Smooth muscle cell of the brain vasculature (primary cell): ENCODE results near the gene KSR2.

Experiments used
- DNase-seq: peaks from one replicate; pipeline ENCODE4 v3.0.0-alpha.2; 2012; ENCODE audit warnings: low read depth, low spot score

The KSR2 gene

DNA sequence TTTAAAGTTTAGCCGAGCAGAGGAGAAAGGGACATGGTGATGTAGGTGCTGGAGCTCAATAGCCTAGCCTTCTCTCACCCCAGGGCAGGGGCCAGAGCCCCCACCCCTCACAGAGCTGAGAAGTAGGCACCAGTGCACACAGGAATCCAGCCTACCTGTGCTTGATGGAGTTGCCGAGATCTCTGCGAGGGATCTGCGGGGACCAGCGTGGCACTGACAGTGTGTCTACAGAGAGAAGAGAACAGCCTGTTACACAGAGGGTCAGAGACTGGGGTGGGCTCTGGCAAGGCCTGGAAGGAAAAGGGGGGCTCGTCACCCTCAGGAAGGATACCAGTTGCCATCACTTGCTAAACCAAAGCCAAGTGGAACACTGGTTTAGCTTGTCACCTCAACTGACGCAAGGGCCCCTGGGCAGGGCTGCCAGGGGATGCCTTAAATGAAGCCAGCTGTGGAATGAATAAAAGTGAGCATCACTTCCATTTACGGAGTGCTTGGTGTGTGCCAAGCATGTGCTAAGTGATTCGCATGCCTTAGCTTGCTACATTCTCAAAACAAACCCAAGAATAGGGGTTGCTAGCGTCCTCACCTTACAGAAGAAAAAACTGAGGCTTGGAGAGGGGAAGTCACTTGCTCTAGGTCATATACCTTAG, 386.5 kb downstream of the KSR2 start:
- DNase-seq, result no peak

DNA sequence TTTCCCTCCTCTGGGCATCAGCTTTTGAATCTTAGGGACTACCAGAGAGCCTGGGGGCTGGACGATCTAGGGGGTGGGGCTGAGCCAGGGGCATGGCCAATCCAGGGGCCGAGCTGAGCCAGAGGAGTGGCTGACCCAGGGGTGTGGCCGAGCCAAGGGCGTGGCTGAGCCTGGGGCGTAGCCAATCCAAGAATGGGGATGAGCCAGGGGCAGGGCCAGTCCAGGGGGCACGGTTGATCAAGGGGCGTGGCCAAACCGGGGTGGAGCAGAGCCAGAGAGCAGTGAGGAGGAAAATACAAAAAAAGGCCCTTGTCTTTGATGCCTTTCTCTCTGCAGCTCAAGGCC, 388.1 kb downstream of the KSR2 start:
- DNase-seq, result no peak

DNA sequence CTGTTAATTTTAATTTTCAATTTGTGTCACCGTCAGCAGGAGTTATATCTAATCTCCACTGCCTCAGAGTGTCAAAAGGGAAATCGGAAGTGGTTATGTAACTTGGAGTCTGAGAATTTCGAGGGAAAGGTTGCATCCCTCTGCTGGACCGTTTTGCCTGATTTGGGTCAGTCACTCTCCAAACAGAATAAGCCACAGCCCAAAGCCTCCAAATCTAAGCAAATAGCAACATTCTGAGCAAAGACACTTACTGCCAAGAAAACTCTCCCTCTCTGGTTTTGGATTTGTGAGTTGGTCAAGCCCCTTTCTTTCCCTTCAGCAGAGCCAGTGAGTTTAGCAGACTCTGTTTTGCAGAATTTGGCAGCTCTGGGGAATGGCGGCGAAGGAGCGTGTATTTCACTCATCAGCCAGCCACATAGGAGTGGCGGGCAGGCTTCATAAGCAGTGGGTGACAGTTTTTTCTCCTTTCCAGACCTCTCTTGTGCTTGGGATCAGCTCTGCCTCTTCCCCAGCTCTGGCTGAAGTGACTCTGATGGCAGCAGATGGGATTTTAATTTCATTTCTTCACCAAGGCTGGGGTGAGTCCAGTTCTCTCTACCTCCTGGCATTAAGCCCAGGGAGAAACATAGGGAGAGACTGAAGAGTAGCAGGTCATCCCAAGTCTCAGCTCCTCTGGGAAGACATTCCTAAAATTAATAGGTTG, 388.6 kb downstream of the KSR2 start:
- no peak for DNase-seq

DNA sequence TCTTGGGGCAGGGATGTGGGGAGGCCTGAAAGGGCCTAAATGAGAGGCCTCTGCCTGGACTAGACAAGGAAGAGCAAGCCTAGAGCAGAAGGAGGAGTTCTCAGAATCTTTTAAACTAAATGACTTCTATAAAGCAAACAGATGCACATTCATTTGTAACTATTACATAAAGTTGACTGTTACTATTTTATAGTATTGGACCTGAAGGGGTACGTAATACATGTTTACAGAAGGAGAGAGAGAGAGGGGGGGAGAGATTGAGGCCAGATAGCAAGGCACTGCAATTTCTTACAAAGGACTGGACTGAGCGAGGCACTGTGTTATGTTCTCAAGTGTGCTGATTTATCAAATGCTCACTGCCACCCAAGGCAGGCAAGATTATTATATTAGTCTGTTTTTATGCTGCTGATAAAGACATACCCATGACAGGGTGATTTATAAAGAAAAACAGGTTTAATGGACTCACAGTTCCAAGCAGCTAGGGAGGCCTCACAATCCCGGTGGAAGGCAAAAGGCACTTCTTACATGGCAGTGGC, 391.6 kb downstream of the KSR2 start:
- DNase-seq, result no peak

DNA sequence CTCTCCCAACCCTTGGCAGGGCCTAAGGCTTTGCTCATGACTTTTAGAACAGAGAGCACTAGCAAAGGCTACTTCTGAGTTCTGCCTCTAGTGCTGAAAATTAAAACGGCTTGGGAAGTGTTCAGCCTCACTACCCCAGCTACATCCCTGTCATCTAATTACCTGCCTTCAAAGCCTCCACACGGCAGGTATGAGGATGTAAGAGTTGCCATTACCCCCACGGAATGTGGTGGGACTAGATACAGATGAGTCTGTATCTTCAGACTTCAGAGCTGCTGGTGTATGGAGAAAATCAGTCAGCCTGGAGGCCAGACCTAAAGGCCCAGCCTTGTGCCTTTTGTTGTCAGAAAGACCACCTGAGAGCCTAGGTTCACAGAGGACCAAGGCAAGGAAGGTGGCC, 392.7 kb downstream of the KSR2 start:
- DNase-seq, result no peak

DNA sequence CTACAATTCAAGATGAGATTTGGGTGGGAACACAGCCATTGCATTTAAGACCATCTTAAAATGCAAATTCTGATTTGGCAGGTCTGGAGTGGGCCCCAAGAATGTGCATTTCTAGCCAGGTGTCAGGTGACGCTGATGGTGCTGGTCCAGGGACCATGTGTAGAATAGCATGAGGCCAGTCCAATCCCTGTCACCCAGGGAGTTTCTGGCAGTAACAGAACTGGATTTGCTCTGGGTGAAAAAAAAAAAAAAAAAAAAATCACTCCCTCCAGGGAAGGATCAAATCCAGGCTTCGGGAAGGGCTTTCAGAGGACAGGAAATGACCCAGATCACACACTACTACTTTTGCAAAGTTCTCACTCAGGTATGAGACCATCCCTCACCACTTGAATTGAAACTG, 394.1 kb downstream of the KSR2 start:
- no peak for DNase-seq

DNA sequence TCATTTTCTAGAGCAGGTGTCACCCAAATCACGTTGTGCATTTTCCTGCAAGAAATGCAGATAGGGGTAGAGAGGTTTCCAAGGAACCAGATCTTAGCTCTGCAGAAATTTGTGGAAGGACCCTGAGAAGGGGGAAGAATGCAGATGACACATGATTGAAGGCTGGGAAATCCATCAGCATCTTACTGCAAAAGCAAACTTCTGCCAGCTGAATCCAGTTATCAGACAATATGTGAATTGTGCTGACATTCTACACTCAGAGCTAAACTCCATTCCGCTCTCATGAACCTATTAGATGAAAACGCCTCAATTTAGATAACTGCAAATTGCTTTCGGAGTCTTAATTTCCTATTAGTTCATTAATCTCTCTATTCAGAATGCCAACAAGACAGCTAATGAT, 396.0 kb downstream of the KSR2 start:
- no peak for DNase-seq

DNA sequence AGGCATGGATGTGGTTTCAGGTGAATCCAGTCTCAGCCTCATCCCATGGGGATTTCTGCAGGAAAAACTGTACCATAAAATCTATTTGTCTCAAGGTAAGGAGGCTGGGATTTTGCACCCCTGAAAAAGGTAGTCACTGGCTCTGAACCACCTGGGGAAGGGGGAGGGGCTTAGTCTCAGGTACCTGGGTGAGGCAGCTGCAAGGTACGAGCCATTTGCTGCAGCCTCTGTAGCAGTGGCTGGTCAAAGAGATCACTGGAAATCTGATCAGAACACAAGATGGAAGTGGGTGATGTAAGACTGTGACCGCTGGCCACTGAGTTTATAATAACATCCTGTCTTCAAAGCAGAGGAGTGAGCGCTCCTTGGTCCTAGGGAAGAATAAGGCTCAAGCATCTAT, 397.5 kb downstream of the KSR2 start:
- DNase-seq, result no peak

DNA sequence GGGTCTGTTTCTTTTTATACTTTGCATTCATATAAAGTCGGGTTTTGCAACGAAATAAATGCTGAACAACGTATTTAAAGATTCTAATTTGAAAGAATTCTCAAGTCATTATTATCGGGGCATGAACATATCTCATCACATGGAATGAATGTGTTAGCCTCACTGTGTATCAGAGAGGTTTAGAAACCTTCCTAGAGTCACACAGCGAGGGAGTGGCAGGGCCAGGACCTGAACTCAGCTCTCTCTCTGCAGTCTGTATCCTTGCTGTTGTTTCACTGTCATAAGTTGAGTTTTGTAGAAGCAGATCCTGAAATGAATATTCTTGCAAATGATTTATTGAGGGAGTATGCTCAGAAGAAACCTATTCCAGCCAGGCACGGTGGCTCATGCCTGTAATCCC, 398.2 kb downstream of the KSR2 start:
- no peak for DNase-seq

DNA sequence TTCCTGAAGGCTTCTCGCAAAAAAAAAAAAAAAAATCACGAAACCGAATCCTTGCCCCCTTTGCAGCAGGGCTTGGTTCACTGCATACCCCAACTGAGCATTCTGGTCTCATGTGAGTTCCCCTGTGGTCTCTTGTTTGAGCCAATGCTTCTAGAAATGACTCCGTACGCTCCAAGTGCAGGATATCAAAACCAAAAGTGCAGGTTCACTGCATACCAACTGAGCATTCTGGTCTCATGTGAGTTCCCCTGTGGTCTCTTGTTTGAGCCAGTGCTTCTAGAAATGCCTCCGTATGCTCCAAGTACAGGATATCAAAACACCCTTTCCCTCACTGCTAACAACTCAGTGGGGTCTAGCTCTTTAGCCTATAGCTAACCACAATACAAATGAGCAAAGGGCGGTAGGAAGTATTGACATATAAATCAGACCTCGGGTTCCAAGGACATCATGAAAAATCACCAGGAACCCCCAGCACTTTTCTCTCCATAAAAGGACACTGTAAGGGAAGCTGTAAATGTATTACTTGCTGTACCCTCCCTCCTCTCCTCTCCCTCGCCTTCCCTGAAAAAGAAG, 401.1 kb downstream of the KSR2 start:
- DNase-seq, result no peak

DNA sequence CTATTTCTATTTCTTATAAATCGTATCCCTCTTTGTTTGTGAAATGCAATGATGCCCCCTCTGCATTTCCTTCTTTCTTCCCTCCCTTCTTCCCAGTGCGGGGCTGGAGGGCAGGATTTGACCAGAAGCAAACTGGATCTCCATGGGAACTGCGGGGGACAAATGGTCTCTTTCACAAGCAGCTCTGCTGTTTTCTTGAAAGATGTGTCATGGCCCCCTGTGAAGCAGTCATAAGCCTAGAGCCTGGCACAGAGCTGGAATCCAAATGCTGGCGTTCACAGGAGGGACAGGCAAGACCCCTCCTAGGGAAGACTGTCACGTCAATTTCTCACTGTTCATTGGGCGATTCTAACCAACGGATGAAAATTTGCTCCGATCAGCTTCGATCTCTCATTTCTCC, 403.9 kb downstream of the KSR2 start:
- no peak for DNase-seq

DNA sequence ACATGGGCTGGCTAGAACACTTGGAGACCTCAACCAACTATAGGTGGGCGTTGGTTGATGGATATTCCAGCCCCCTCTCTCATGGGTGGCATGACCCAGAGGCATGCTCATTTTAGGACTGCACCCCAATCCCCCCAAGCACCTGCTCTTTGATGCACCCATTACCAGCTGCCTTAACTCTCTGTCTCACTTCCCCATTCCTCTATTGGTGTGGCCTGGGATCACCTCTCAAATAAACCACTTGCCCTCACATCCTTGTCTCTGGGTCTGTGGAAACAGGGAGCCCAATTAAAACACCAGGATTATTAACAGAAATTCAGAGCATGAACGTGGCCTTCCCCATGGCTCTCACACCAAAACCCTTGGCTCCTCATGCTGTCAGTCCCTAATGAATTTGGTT, 405.1 kb downstream of the KSR2 start:
- DNase-seq, result no peak

DNA sequence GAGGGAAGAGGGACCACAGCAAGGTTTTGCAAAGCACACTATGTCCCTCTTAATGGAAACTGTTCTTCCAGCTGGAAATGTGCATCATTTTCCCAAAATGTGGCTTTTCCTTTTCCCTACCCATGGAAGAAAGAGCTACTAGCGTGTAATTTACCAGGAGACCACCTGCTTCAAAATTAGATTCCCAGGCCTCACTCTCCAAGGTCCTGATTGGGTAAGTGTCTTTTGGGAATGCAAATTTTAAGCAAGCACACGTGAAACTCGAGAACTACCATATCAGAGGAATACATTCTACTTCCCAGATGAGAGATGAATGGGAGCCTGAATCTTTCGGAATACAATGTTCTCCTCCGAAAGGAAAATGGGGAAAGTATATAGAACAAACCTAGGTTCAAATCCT, 405.8 kb downstream of the KSR2 start:
- DNase-seq, result no peak

DNA sequence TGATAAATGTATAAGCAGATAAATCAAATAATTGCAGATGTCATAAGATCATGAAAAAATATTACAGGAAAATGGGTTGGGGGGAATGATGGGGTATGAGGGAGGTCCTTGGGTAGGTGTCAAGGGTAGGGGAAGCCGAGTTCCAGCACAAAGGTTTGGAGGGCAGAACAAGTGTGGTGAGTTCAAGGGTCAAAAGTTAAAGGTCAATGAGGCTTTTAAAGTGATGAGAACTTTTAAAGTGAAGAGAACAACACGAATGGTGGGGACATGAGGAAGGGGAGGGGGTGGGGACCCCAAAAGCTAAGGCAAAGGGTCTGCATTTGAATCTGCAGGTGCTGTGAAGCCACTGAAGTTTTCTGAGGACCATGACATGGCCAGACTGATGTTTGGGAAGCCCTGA, 406.8 kb downstream of the KSR2 start:
- no peak for DNase-seq

DNA sequence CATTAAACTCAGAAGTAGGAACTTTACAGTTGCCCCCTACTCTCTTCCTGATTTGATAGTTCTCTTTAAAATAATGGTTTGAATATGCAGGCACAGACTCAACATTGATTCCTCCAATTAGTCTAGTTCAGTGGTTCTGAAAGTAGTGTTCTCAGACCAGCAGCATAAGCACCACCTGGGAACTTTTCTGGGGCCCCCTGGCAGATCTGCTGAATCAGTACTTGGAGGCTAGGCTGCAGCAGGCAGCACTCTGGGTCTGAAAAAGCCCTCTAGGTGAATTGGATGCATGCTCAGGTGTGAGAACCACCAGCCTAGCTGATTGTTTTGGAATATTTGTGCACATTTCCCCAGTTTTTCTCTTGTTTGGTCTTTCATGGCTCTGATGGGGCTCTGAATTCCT, 408.8 kb downstream of the KSR2 start:
- DNase-seq, result no peak

DNA sequence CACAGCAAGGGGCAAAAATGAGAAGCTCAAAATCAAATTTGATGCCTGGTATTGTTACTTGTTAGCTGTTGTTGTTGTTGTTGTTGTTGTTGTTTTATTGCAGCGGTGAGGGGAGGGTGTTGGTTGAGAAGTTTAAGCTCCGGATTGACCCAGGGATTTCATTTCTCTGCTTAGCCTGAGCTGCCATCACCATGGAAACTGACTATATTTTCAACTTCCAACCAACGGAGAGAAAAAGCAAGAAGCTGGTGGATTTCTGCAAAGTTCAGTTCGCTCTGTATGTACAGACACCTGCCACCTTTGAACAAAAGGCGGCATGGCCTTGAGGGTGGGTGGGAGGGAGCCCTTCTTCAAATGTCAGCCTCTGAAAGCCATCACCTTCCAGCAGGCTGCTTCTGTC, 412.9 kb downstream of the KSR2 start:
- DNase-seq, result no peak

DNA sequence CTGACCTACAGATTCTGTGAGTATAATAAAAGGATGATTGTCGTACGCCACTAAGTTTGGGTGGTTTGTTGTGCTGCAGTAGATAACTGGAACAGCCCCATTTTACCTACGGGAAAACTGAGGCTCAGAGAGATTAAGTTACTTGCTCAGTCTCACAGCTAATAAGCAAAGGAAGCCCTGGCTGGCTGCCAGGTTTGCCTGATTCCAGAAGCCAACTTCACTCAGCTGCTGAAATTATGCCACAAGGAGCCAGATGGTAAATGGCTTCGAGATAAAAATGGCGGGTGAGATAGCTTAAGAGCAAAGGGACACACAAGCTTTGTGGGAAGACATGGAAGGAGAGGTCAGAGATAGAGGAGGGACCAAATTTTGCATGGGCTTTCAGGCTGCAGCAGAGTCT, 415.8 kb downstream of the KSR2 start:
- no peak for DNase-seq

DNA sequence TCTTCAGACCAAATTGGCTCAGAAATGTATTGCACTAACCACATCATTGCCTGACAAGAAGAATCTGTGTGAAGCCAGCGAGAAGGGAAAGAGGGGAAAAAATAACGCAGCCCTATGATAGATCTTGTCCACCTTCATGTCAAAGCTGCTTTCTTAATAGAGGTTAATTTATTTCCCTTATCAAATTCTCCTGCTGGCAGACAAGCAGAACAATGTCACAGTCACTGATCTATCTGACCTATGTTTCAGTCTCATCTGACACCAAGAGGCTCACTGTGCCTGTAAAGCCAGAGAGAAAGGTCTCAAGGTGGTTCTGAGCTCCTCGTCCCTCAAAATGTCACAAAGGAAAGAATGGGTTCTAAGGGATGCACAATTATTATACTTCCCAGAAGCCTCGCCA, 417.1 kb downstream of the KSR2 start:
- DNase-seq, result no peak

DNA sequence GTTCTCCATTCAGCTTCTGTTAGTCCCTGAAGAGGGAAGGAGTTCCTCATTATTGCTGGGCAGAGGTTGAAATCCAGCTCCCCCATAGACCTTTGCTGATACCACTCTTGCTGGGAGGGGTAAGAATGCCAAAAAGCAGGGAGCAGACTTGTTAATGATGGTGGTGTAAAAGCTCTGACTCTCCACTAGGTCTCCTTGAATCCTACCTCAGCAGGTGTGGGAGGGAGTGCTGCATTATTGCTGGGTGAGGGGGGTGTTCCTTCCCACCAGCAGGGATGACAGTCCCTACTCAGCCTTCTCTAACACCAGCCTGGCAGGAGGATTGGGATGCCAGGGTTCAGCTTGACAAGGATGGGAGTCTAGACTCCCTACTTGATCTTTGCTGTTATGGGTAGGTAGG, 421.6 kb downstream of the KSR2 start:
- no peak for DNase-seq

DNA sequence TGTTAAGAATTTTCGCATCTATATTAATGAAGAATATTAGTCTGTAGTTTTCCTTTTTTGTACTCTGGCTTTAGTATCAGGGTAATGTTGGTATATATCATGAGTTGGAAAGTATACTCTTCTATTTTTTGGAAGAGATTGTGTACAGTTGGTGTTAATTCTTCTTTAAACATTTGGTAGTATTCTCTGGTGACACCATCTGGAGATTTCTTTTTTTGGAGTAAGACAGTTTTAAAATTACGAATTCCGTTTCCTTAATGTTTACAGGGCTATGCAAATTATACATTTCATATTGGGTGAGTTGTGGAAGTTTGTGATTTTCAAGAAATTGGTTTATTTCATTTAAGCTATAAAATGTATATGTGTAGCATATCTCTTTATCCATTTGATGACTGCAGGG, 423.6 kb downstream of the KSR2 start:
- DNase-seq, result no peak

DNA sequence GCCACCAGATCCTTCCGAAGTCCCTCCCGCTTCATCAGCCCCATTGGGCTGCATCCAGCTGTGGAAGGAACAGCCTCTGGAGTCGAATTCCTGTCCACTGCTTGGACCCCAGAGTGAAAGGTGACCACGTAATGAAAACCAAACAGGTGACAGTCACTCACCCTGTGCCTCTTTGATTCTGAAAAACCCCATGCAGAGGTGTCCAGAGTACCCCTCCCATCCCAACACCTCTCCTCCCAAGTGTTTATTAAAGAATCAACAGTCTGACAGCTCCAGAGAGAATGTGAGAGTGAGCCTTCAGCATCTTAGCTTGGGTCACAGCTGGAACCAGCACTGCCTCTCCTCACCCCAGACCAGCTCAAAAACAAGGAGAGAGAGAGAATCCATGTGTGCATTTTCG, 428.8 kb downstream of the KSR2 start:
- no peak for DNase-seq

DNA sequence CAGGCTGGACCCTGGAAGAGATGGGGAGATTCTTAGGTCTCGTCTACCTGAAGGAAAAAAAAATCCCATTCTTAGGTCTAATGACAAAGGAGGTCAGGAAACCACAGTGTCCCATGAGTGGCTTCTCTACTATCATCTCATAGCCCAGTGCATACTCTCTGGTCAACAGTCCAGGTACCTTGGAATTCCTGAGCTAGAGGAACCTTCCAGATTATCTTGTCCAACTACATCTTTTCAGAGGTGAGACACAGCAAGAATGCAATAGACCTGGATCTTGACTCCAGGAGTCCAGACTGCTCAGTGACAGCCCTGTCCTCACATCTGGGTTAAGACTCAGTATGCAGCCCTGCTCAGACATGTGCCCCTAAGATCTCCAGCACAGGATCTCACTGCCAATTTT, 429.9 kb downstream of the KSR2 start:
- no peak for DNase-seq

DNA sequence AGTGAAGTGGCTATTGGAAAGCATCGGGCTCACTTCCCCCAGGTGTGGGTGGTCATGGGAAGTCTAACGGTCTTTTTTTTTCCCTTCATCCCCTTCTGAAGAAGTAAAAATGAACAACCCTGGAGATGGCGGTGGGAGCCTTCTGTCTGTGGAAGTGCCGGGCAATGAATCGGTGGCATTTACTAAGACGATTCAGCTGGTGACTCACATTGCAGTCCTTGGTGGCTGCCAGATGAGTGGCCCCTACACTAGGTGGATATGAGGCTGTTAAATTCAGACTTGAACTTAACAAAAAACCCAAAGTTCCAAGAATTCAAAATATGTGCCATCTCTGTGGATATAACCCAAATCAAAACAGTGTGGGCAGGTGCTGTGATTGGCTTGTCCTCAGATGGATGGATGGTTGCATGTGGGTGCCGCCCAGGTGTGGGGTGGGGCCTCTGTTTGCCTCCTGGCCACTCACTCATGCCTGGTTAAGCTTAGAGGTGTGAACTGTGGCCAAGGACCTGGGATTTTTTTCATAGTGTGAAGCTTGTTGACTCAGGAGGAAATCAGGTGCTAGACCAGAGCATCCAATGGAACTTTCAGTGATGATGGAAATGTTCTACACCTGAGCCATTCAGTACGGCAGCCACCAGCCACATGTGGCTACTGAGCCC, 430.6 kb downstream of the KSR2 start:
- no peak for DNase-seq
